ENCODE measurements around the gene CAPN7.

CAPN7 gene

DNA sequence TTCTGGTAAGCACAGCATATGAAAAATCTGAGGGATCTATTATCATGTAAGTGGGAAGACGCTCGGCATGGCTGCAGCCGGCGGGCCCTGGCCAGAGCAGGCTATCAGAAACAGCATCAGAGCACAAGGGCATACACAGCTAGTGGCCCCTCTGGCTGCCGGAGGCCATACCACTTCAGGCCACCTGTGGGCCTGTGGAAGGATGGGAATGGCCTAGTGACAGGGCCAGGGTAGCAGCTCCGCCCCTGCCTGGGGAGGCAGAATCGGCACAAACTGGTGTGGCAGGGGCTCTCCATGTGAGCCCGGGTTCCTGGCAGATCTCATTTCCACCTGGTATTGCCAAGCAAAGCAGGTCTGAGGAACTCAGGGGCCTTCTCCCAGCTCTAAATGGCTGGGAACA is 80.0 kb downstream of the CAPN7 start:
- DNase-seq (ENCODE audit: low read depth), result no peak
- H3K4me3 ChIP-seq (ENCODE audit: low read depth, low read length), result no peak overlapping the region
- TF ChIP-seq POLR2A (IDR thresholded peaks at IDR 0.05; ENCODE audit: extremely low read depth, insufficient read length) (no peak), MYC (IDR thresholded peaks at IDR 0.05; ENCODE audit: low read depth, low read length) (no peak)
- TF ChIP-seq, protein P1, sequence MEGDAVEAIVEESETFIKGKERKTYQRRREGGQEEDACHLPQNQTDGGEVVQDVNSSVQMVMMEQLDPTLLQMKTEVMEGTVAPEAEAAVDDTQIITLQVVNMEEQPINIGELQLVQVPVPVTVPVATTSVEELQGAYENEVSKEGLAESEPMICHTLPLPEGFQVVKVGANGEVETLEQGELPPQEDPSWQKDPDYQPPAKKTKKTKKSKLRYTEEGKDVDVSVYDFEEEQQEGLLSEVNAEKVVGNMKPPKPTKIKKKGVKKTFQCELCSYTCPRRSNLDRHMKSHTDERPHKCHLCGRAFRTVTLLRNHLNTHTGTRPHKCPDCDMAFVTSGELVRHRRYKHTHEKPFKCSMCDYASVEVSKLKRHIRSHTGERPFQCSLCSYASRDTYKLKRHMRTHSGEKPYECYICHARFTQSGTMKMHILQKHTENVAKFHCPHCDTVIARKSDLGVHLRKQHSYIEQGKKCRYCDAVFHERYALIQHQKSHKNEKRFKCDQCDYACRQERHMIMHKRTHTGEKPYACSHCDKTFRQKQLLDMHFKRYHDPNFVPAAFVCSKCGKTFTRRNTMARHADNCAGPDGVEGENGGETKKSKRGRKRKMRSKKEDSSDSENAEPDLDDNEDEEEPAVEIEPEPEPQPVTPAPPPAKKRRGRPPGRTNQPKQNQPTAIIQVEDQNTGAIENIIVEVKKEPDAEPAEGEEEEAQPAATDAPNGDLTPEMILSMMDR (IDR thresholded peaks at IDR 0.05; ENCODE audit: low read depth, low read length), result no peak
- TF ChIP-seq, protein P2, sequence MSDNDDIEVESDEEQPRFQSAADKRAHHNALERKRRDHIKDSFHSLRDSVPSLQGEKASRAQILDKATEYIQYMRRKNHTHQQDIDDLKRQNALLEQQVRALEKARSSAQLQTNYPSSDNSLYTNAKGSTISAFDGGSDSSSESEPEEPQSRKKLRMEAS (IDR thresholded peaks at IDR 0.05; ENCODE audit: low read depth, low read length), result no peak

DNA sequence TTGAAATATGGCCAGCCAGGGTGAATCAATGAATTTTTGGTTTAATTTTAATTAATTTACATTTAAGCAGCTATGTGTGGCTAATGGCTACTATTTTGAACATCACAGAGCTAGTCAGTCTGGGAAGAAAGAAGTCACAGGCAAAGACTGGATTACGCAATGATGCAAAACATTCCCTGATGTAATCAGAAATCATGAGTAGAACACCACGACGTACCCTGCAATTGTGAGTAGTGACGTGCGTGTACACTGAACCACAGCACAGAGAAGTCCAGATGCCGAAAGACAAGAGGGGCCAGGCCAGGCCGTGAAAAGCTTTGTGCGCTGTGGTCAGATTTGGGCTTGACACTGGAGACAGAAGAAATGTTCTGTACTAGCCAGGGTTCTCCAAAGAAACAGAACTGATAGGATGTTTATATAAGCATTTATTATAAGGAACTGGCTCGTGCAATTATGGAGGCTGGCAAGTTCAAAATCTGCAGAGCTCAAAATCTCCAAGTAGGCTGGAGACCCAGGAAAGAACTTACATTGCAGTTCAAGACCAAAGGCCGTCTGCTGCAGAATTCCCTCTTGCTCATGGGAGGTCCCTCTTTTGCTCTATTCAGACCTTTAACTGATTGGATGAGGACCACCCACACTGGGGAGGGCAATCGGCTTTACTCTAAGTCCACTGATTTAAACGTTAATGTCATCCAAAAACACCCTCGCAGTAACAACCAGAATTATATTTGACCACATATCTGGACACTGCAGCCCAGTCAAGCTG is 81.7 kb downstream of the CAPN7 start:
- H3K4me3 ChIP-seq (ENCODE audit: low read depth, low read length), result no peak overlapping the region
- peak; percentile 72 for DNase-seq (ENCODE audit: low read depth)
- TF ChIP-seq POLR2A (IDR thresholded peaks at IDR 0.05; ENCODE audit: extremely low read depth, insufficient read length), result no peak
- TF ChIP-seq, protein P2 (IDR thresholded peaks at IDR 0.05; ENCODE audit: low read depth, low read length), result no peak
- TF ChIP-seq, protein P1 (IDR thresholded peaks at IDR 0.05; ENCODE audit: low read depth, low read length), result no peak
- TF ChIP-seq MYC (IDR thresholded peaks at IDR 0.05; ENCODE audit: low read depth, low read length), result no peak

DNA sequence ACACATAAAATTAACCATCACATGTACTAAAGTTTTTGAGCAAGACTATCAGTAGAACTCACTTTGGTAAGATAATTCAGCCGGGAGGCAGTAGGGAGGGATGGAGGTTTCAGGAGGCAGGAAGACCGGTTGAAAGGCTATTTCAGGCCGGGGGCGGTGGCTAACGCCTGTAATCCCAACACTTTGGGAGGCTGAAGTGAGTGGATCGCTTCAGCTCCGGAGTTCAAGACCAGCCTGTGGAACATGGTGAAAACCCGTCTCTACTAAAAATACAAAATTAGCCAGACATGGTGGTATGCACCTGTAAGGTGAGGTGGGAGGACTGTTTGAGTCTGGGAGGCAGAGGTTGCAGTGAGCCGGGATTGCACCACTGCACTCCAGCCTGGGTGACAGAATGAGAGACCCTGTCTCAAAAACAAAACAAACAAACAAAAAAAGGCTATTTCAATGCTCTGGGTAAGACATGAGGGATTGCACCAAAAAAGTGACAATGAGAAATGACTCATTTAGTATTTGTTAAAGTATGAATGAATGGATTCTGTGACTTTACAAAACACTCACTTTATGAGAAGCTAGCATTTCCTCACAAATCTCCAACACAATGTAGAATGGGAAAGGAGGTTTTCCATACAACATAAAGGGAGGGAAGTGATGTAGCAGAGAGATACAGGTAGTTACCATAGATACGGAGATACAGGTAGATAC is 82.4 kb downstream of the CAPN7 start:
- TF ChIP-seq, protein P2 (IDR thresholded peaks at IDR 0.05; ENCODE audit: low read depth, low read length), result no peak
- TF ChIP-seq POLR2A (IDR thresholded peaks at IDR 0.05; ENCODE audit: extremely low read depth, insufficient read length) (no peak), MYC (IDR thresholded peaks at IDR 0.05; ENCODE audit: low read depth, low read length) (no peak)
- TF ChIP-seq, protein P1 (IDR thresholded peaks at IDR 0.05; ENCODE audit: low read depth, low read length), result no peak
- DNase-seq (ENCODE audit: low read depth), result no peak

DNA sequence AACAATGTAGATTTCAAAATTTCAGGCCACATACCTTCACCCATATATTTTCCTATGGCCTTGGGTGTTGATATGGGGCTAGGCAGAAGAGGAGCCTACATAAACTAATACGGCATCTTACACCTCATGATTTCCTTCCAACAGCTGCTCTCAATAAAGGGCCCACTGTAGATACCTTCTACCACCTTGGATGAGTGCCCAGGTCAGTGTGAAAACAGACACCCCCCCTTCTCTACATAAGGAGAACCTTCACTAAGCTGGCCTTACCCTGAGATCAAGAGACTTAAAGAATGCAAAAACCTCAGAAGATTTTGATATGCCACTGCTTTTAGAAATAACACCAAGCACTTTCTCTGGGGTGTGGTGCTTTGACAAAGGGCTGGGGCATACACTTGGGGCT is 83.6 kb downstream of the CAPN7 start:
- TF ChIP-seq, protein P1 (IDR thresholded peaks at IDR 0.05; ENCODE audit: low read depth, low read length), result no peak
- no peak for DNase-seq (ENCODE audit: low read depth)
- H3K4me3 ChIP-seq (ENCODE audit: low read depth, low read length), result no peak overlapping the region

More for the DNA sequence above, 82.4 kb downstream of the CAPN7 start:
- no peak overlapping the region for H3K4me3 ChIP-seq (ENCODE audit: low read depth, low read length)

DNA sequence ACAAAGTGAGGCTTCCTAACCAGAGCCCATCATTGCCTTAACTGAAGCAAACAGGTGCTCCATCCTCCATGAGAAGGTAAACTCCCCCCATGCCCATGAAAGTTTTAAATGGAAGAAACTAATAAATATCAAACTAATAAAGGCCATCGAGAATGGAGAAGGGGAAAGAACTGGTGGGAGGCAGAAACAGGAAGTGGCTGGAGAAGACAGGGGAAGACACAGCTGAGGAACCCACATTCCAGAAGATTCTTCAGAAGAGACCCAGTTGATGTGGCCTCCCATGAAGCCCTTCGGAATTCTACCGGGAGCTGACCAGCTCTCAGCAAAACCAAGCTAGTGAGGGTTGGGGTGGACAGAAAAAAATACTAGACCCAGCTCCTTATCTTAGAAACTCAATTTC is 84.7 kb downstream of the CAPN7 start:
- TF ChIP-seq POLR2A (IDR thresholded peaks at IDR 0.05; ENCODE audit: extremely low read depth, insufficient read length), result no peak
- TF ChIP-seq, protein P1 (IDR thresholded peaks at IDR 0.05; ENCODE audit: low read depth, low read length), result no peak
- no peak for TF ChIP-seq MYC (IDR thresholded peaks at IDR 0.05; ENCODE audit: low read depth, low read length)
- TF ChIP-seq, protein P2 (IDR thresholded peaks at IDR 0.05; ENCODE audit: low read depth, low read length), result no peak

More for the DNA sequence above, 84.7 kb downstream of the CAPN7 start:
- no peak overlapping the region for H3K4me3 ChIP-seq (ENCODE audit: low read depth, low read length)
- DNase-seq (ENCODE audit: low read depth), result no peak

Measured in NB4 (cell line).